ENCODE results near the gene ZNF227.

GRCh38 chr19:44182145-44182544, 30.2 kb upstream of the ZNF227 start:
- TF ChIP-seq CTCF (IDR thresholded peaks at IDR 0.05) (no peak), POLR2A (IDR thresholded peaks at IDR 0.05) (no peak)

Measured in sigmoid colon (tissue), 3 donors.